Hematopoietic multipotent progenitor cell treated with erythropoietin and hydrocortisone succinate and interleukin-3 and kit ligand, for 17 days (in vitro differentiated cells): ENCODE measurements around the gene CAMKMT.

Experiments
- DNase-seq: peaks from one replicate; pipeline ENCODE4 v3.0.0-alpha.2; 2015; ENCODE audit warnings: low spot score

Gene CAMKMT

DNA sequence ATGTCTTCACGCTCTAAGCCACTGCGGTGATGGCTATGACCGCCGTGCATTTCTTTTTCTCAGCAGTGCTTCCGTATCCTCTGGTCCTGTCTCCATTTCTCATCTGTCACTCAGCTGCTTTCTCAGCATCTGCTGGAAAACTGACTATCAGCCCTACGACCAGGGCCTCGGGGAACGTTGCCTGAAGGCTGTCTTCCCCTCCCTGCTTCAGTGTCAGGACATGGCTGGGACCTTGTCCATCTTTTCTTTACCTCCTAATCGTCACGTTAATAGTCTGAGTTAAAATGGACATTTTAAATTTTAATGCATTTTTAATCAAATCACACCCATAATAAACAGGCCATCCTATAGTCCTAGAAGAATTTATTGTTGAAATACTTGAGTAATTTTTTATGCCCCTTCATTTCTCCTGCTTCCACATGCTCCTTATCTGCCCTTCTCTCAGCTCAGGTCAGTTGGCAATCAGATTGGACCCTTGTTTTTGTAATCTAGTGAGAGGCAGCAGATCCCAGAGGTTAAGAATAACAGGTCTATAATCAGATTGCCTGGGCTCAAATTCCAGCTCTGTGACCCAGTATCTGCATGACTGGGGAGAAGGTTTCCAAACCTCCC is 329.5 kb downstream of the CAMKMT start:
- DNase-seq: no peak

GRCh38 chr2:44692821-44693220 is 331.1 kb downstream of the CAMKMT start:
- no peak for DNase-seq

DNA sequence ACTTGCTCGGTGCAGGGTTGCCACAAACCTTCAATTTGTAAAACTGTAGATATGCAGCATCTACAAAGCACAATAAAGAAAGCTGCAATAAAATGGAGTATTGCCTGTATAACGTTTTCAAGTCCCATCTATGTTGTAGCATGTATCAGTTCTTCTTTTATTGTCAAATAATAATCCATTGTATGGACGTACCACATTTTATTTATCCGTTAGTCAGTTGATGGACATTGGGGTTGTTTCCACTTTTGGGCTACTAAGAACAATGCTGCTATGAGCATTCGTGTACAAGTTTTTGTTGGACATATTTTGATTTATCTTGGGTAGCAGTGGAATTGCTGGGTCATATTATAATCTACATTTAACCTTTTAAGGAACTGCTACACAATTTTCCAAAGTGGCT is 339.1 kb downstream of the CAMKMT start:
- DNase-seq: no peak

GRCh38 chr2:44705356-44705755 is 343.6 kb downstream of the CAMKMT start:
- DNase-seq: no peak

DNA sequence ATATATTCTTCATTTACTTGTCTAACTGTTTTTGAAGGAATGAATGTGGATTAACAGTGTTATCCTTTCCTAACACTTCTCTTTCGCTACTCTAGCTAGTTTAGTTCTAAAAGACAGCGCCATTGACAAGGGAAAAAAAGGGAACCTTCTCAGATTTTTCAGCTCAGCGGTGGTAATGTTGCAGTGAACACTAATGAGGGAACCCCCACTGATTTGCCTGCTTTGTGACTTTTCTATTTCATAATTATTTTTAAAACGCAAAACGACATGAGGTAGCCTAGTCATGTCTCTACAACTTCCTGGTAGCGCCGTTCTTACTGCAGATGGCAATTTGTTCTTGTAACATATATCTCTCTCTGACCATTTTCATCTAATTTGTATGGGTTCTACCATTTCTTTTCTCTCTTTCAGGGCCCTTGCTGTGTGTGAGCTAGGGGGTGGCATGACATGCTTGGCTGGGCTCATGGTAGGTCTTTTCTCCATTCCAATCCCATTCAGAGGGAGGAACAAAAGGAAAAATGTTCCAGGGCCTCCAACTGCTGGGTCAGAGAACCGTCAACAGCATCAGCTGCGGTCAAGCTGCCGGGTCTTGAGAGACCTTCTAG is 344.2 kb downstream of the CAMKMT start:
- DNase-seq: no peak

GRCh38 chr2:44706681-44707553 is 345.2 kb downstream of the CAMKMT start:
- no peak for DNase-seq

DNA sequence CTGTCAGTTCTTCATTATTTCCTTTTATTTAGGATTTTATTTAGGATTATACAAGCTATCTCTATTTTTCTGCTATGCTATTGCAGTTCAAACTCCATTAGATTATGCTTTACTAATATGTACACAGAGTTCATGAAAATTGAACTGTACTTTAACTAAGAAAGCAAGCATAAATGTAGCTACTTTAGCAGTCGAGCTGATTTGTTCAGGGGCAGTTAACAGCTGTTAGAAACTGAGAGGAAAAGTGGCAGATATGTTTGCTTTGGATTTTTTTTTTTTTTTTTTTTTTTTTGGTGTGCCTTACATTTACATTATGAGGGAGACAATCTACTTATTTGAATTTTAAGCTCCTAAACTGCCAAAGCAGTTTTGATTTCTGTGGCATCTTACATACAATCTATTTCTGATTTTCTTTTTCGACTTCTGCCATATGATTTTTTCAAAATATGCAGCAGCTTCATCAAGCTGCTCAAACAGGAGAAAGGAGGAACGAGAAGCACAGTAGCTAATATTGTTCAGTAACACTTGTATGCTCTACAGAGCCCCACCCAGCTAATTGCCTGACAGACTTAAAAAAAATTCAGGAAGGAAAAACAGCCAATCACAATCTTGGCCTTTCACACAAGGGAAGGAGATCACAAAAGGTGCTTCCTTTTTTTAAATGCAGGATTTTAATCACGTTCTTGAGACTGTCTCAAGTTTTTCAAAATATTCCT is 346.4 kb downstream of the CAMKMT start:
- no peak for DNase-seq

DNA sequence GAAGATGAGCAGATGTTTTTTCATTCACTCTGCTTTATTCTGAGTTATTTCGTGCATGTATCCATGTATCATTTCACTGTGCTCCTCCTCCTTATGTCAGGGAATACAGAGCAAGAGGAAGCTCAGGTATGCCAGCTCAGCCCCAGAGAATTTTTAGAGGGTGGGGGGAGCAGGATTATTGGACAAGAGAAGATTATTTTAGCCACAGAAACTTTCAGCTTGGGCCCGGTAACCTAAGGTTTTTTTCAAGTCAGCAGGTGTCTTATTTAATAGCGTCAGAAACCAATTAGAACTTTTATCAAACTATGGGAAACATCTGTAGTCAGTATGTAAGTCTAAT is 346.9 kb downstream of the CAMKMT start:
- no peak for DNase-seq

DNA sequence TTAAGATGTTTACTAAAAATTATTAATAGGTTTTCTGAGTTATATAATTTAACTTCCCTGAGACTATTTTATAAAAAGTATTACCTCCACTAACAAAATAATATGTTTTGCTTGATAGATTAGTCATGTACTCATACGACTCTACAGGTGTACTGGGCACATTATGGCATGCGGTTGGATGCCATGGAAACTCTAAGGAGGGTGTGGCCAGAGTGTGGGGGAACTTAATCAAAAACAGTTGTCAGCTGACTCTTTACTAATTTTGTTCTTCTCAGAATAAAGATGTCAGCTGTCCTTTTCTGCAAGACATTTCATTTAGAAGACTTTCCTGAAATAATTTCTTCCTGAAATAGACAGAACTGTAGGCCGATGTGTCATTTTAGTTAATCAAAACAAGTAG is 351.4 kb downstream of the CAMKMT start:
- DNase-seq: no peak

- DNase-seq: no peak
These were observed 353.9 kb downstream of the CAMKMT start for GRCh38 chr2:44715671-44716081.

DNA sequence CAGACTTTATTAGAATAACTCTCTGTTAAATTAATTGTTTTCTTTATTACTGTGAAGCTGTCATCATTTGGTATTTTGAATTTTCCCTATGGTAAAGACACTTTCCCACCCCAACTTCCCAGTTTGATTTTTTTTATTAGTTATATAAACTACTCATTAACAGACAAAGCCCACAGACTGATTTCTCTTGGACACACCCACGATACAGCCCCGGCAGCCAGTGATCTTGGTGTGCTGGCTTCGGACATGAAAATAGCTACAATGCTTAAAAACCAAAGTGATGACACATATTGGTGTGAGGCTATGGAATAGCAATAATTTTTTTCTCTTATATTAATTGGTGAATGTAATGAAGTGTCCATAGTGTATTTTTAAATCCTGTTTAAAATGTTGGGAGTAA is 354.4 kb downstream of the CAMKMT start:
- DNase-seq: no peak

GRCh38 chr2:44718431-44718830 is 356.7 kb downstream of the CAMKMT start:
- no peak for DNase-seq

- no peak for DNase-seq
These were observed 357.8 kb downstream of the CAMKMT start for GRCh38 chr2:44719562-44719961.

DNA sequence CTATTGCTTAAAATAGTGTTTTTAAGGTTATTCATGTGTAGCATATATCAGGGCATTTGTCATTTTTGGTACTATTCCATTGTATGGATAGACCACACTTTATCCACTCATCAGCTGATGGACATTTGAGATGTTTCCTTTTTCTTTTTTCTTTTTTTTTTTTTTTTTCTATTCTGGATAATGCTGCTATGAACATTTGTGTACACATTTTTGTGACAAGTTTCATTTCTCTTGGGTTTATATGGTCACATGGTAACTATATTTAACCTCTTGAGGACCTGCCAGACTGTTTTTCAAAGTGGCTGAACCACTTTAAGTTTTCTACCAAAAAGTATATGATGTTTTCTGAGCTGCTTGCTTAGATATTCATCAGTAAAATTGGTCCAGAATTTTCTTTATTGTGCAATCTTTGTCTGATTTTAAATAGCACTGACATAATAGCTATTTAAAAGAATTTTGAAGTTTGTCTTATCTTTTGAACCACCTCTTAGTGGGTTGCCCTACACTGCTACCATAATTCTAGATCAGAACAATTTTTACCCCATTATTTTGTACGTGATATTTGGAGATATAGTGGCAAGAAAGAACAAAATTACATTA is 360.4 kb downstream of the CAMKMT start:
- no peak for DNase-seq

- DNase-seq: no peak
These were observed 362.2 kb downstream of the CAMKMT start for GRCh38 chr2:44723921-44724320.

GRCh38 chr2:44730593-44730992 is 368.8 kb downstream of the CAMKMT start:
- DNase-seq: no peak

- DNase-seq: no peak
These were observed 369.8 kb downstream of the CAMKMT start for GRCh38 chr2:44731505-44731904.

DNA sequence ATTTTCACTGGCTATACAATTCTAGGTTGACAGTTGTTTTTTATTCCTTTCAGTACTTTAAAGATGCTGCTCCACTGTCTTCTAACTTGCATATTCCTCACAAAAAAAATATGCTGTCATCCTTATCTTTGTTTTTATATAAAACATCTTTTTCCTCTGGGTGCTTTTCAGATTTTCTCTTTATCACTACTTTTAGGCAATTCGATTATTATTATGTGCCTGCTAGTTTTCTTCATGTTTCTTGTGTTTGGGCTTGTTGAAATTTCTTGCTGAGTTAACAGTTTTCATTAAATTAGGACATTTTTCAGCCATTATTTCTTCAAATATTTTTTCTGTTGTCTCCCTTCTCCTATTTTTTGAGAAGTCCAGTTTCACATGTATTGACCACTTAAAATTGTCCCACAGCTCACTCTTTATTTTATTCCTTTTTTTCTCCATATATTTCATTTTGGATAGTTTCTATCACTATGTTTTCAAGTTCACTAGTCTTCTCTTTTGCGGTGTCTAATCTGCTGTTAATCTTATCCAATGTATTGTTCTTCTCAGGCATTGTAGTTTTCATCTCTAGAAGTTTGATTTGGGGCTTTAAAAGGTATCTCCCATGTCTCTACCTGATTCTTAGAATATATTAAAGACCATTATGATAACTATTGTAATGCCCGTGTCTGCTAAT is 374.7 kb downstream of the CAMKMT start:
- no peak for DNase-seq

- DNase-seq: no peak
These were observed 378.9 kb downstream of the CAMKMT start for GRCh38 chr2:44740678-44741077.

DNA sequence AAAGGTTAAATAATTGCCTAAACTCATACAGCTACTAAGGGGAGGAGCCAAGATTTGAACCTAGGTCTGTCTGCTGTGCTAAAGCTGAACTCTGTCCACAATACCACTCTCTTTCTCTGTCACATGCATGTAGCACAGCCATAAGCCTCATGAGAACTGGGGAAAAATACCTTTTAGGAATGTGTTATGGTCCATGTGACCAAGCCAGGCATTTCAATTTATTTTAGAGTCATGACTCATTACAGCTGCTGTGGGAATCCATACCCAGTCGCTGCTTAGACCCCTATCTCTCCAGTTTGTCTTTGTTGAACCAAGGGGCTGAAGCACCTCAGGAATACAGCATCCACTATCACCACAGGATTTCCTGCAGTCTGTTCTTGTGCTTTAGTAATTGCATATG is 379.8 kb downstream of the CAMKMT start:
- DNase-seq: no peak

- no peak for DNase-seq
These were observed 380.3 kb downstream of the CAMKMT start for GRCh38 chr2:44742057-44742456.

DNA sequence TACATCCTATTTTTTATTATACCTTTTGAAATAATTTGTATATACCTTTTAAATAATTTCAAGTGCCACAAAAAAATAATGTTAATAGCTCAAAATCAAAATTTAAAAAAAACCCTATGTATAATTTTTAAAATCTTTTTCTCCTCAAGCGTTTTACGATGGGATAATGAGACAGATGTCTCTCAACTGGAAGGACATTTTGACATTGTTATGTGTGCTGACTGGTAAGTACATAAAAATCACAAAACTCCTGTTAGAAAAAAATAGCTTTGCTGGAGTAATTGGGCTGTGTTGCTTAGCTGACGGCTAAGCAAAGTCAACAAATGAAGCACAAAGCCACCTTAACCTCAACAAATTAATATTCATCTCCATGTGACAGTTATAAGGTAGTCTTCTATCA is 381.7 kb downstream of the CAMKMT start:
- DNase-seq: no peak
